Measurements from ENCODE around the gene YTHDC2.

Gene YTHDC2

GRCh38 chr5:113519412-113519811 is 5.9 kb downstream of the YTHDC2 start:
- DNase-seq (ENCODE audit: low read depth in 2 of 2, low spot score in 1 of 2) = no peak

GRCh38 chr5:113520429-113520828 is 6.9 kb downstream of the YTHDC2 start:
- DNase-seq (ENCODE audit: low read depth in 2 of 2, low spot score in 1 of 2) = no peak

GRCh38 chr5:113520899-113521298 is 7.4 kb downstream of the YTHDC2 start:
- no peak for DNase-seq (ENCODE audit: low read depth in 2 of 2, low spot score in 1 of 2)

DNA sequence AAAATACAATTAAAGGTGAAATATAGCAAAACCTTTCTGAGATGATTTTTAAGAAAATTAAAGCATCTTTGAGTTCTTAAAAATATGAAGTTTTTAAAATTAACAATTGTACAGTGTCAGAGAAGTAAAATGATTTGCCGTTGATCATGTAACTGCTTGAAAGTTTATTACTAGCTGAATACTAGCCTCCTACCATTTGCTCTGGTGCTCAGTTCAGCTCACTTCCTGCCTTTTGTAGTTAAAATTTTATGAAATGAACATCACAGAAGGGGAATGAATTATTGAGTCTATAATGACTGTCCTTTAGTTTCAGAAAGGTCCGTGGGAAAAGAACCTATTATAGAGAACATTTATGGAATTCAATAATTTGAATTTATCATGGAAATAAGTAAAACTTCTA is 9.7 kb downstream of the YTHDC2 start:
- no peak for DNase-seq (ENCODE audit: low read depth in 2 of 2, low spot score in 1 of 2)

GRCh38 chr5:113524927-113525326 is 11.4 kb downstream of the YTHDC2 start:
- DNase-seq (ENCODE audit: low read depth in 2 of 2, low spot score in 1 of 2) = no peak

DNA sequence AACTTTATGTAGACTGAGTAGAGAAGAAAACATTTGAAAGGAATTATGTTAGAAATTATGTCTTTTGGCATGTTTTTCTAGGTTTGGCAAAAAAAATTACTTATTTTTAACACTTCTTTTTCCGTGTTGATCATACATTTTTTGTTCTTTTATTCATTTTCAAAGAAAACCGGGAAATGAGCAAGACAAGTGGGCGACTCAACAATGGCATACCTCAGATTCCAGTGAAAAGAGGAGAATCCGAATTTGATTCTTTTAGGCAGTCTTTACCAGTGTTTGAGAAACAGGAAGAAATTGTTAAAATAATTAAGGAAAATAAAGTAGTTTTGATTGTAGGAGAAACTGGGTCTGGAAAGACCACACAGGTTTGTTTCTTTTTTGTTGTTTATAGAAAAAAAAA is 12.9 kb downstream of the YTHDC2 start:
- DNase-seq (ENCODE audit: low read depth in 2 of 2, low spot score in 1 of 2) = no peak

- no peak for DNase-seq (ENCODE audit: low read depth in 2 of 2, low spot score in 1 of 2)
These were observed 14.3 kb downstream of the YTHDC2 start for GRCh38 chr5:113527746-113528145.

DNA sequence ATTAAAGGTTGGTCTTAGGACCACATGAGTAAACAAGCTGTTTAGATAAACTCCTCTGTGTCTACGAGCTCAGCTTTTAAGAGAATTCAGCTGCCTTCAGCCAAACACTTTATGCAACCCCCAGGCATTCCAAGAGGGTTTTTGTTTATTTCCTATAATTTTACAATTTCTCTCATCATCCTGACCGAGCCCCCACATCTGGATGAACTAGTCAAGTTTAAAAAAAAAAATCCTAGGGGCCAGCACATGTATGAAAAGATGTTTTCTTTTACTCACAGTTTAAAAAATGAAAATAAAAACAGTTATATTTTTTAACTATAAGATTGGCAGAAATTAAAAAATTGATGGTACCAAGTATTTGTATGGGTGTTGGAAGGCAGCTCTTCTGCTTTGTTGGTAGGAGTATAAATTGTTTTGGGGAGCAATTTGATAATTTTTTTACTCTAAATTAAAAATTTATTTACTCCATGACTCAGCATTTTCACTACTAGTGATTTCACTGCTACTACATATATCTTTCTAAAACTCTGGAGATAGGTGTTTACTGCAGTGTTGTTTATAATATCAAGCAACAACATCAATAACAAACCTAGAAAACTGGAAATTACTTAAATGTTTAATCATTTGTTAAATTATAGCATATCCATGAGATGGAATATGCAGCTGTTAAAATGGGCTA is 18.1 kb downstream of the YTHDC2 start:
- no peak for DNase-seq (ENCODE audit: low read depth in 2 of 2, low spot score in 1 of 2)

GRCh38 chr5:113538313-113538712 is 24.8 kb downstream of the YTHDC2 start:
- no peak for DNase-seq (ENCODE audit: low read depth in 2 of 2, low spot score in 1 of 2)

DNA sequence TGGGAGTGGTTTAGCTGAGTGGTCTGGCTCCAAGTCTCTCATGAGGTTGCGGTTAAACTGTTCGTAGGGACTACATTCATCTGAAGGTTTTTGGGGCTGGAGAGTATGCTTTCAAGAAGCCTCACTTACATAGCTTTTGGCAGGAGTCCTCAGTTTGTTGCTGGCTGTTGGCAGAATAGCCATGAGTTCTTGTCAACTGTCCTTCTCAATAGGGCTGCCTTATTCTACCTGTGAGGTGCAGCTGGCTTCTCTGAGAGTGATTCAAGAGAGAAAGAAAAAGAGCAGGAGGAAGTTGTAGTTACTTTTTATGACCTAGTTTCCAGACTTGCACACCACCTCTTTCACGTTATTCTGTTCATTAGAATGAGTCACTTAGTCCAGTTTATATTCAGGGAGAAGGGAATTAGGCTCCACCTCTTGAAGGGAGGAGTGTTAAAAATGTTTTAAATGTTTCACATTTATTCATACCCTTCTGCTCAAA is 33.2 kb downstream of the YTHDC2 start:
- no peak for DNase-seq (ENCODE audit: low read depth in 2 of 2, low spot score in 1 of 2)

DNA sequence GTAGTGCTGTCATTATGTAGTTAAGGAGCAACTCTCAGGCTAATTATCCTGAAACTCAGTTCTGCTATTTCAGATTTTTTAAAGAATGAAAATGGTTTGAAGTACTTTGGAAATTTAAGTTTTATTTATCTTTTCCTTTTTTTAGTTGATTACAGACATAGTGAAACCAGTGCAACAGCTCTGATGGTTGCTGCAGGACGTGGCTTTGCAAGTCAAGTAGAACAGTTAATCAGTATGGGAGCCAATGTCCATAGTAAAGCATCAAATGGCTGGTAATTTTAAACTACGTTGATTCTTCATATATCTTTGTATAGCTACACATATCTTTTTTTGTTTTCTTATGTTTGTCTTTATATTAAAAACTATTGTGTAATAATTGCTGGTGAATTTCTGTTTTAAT is 34.9 kb downstream of the YTHDC2 start:
- no peak for DNase-seq (ENCODE audit: low read depth in 2 of 2, low spot score in 1 of 2)

DNA sequence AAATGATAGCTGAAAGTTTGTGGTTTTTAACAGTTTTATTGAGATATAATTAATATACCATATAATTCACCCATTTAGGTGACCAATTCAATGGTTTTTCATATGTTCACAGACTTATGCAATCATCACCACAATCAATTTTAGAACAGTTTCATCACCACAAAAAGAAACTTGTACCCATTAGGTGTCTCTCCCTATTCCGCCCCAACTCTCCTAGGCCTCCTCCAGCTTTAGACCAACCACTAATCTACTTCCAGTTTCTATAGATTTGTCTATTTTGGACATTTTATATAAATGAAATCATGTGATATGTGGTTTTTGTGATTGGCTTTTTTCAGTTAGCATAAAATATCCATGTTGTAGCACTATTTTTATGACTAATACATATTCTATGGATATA is 38.6 kb downstream of the YTHDC2 start:
- no peak for DNase-seq (ENCODE audit: low read depth in 2 of 2, low spot score in 1 of 2)

DNA sequence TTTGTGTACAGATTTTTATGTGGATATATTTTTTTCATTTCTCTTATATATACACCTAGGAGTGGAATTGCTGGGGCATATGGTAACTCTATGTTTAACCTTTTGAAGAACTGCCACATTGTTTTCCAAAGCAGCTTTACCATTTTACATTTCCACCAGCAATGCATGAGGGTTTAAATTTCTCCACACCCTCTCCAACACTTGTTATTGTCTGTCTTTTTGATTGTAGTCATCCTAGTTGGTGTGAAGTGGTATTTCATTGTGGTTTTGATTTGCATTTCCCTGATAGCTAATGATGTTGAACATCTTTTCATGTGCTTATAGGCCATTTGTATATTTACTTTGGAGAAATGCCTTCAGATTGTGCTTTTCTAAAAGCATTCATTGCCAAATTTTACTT is 39.1 kb downstream of the YTHDC2 start:
- no peak for DNase-seq (ENCODE audit: low read depth in 2 of 2, low spot score in 1 of 2)

- no peak for DNase-seq (ENCODE audit: low read depth in 2 of 2, low spot score in 1 of 2)
These were observed 49.4 kb downstream of the YTHDC2 start for GRCh38 chr5:113562828-113563400.

GRCh38 chr5:113569396-113569795 is 55.9 kb downstream of the YTHDC2 start:
- DNase-seq (ENCODE audit: low read depth in 2 of 2, low spot score in 1 of 2) = no peak

DNA sequence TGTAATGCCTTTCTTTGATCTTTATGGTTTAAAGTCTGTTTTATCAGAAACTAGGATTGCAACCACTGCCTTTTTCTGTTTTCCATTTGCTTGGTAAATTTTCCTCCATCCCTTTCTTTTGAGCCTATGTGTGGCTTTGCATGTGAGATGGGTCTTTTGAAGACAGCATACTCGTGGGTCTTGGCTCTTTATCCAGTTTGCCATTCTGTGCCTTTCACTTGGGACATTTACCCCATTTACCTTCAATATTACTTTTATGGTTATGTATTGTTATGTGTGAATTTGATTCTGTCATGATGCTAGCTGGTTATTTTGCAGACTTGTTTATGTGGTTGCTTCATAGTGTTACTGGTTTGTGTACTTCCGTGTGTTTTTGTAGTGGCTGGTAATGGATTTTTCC is 59.2 kb downstream of the YTHDC2 start:
- no peak for DNase-seq (ENCODE audit: low read depth in 2 of 2, low spot score in 1 of 2)

DNA sequence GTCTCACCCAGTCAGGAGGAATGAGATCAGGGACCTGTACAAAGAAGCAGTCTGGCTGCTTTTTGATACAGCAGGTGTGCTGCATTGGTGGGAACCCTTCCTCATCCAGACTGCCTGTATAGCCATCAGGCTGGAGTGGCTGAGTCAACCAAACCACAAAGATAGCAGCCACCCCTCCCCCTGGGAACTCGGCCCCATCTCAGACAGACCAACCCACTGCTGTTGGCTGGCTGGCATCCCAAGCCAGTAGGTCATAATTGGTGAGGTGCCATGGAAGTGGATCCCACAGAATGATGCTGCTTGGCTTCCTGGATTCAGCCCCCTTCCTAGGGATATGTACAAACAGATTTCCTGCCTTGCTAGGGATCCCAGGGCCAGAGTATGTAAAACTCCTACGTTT is 60.9 kb downstream of the YTHDC2 start:
- DNase-seq (ENCODE audit: low read depth in 2 of 2, low spot score in 1 of 2) = no peak

DNA sequence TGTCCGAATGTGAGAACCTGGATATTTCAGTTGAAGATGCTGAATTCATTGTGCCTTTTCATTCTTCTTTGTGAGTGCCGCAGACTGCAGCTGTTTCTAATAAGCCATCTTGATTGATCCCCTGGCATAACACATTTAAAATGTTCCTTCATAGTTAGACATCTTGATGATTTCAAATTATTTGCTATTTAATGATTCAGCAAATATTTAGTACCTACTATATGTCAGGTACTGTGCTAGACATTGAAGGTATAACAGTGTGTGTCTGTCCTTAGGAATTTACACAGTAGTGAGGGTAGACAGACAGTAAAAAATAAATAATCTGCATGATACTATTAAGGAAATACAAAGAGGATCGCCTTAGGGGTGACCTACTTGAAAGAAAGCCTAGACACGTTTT is 61.6 kb downstream of the YTHDC2 start:
- no peak for DNase-seq (ENCODE audit: low read depth in 2 of 2, low spot score in 1 of 2)

DNA sequence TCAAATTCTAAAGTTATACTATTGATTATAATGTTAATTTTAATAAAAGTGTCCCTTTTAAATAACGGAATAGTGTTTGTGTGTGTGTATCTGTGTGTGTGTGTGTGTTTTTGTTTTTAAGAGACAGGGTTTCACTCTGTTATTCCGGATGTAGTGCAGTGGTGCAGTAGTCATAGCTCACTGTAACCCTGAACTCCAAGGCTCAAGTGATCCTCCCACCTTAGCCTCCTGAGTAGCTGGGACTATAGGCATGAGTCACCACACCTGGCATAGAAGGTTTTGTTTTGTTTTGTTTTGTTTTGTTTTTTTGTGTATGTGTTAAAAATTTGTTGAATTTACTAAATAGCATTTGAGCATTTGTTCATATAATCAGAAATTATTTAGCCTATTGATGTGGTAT is 64.6 kb downstream of the YTHDC2 start:
- no peak for DNase-seq (ENCODE audit: low read depth in 2 of 2, low spot score in 1 of 2)

DNA sequence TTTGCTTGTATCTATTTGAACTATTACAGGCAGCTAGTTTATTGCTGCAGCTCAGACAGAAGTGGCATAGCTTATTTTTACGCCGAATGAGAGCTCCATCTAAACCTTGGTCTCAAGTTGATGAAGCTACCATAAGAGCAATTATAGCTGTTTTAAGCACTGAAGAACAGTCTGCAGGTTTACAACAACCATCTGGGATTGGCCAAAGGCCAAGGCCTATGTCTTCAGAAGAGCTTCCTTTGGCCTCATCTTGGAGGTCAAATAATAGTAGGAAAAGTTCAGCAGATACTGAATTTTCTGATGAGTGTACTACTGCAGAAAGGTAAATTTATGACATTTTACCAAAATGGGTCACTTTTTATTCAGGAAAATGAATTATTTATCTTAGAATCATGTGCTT is 67.9 kb downstream of the YTHDC2 start:
- no peak for DNase-seq (ENCODE audit: low read depth in 2 of 2, low spot score in 1 of 2)

DNA sequence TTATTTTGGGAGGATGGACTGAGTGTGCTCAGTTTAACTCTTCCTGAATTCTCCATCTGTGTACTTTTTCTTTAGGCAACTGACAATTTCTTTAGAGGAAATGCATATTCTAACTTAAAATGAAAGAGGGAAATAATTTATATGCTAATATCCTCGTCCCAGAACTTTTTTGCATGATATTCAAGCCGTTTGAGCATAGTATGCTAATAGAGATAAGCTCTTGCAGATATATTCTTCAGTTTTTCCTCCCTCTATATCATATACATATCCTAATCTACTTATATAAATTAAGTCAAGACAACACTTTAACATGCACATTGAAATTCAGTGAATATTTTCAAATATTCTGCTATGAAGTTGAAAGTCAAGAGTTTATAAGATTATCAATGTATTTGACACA is 84.7 kb downstream of the YTHDC2 start:
- no peak for DNase-seq (ENCODE audit: low read depth in 2 of 2, low spot score in 1 of 2)

- DNase-seq (ENCODE audit: low read depth in 2 of 2, low spot score in 1 of 2) = no peak
These were observed 85.4 kb downstream of the YTHDC2 start for GRCh38 chr5:113598926-113599325.

- DNase-seq (ENCODE audit: low read depth in 2 of 2, low spot score in 1 of 2) = no peak
These were observed 86.9 kb downstream of the YTHDC2 start for GRCh38 chr5:113600255-113600905.

All from stimulated activated CD8-positive, alpha-beta memory T cell treated with anti-CD3 and anti-CD28 coated beads, Interleukin-4, amount 100 ng/mL, for 4 hours (primary cell).